HEK293 (cell line): Measurements from ENCODE around the gene TIPRL.
A peak's percentile ranks its signal among the peaks of the same experiment; 100 is the strongest.

ENCODE experiments used
- AEBP2 ChIP-seq: fragments of 450-650 bp; formaldehyde crosslinking; IDR thresholded peaks from 2 replicates; pipeline ENCODE4 v1.5.1; 2016; ENCODE audit warnings: missing biosample characterization, missing genetic modification characterization, borderline replicate concordance
- GLIS1 ChIP-seq: fragments of 450-650 bp; formaldehyde crosslinking; IDR thresholded peaks from 2 replicates; pipeline ENCODE4 v1.5.1; 2016; ENCODE audit warnings: missing biosample characterization, missing genetic modification characterization
- GLIS2 ChIP-seq: fragments of 450-650 bp; formaldehyde crosslinking; IDR thresholded peaks from 2 replicates; pipeline ENCODE4 v1.5.1; 2016; ENCODE audit warnings: missing biosample characterization, missing genetic modification characterization
- HIC1 ChIP-seq: fragments of 450-650 bp; formaldehyde crosslinking; IDR thresholded peaks from 2 replicates; pipeline ENCODE4 v1.5.1; 2016; ENCODE audit warnings: missing biosample characterization, missing genetic modification characterization
- HOXA7 ChIP-seq: sonication (generic); formaldehyde crosslinking; IDR thresholded peaks from 2 replicates; pipeline ENCODE4 v1.8.1; 2022; ENCODE audit warnings: missing genetic modification reagents, borderline replicate concordance
- SCRT2 ChIP-seq: fragments of 450-650 bp; formaldehyde crosslinking; IDR thresholded peaks from 2 replicates; pipeline ENCODE4 v1.5.1; 2016; ENCODE audit warnings: missing biosample characterization, missing genetic modification characterization
- ZBTB20 ChIP-seq: fragments of 450-650 bp; formaldehyde crosslinking; IDR thresholded peaks from 2 replicates; pipeline ENCODE4 v1.5.1; 2016; ENCODE audit warnings: missing biosample characterization, missing genetic modification characterization
- ZFP3 ChIP-seq: fragments of 450-650 bp; formaldehyde crosslinking; IDR thresholded peaks from 2 replicates; pipeline ENCODE4 v1.5.1; 2016; ENCODE audit warnings: low read depth, missing biosample characterization, missing genetic modification characterization
- ZNF211 ChIP-seq: fragments of 450-650 bp; formaldehyde crosslinking; IDR thresholded peaks from 2 replicates; pipeline ENCODE4 v1.5.1; 2016; ENCODE audit warnings: low read depth, missing biosample characterization, missing genetic modification characterization
- ZNF26 ChIP-seq: fragments of 450-650 bp; formaldehyde crosslinking; IDR thresholded peaks from 2 replicates; pipeline ENCODE4 v1.5.1; 2016; ENCODE audit warnings: missing biosample characterization, missing genetic modification characterization
- ZNF266 ChIP-seq: fragments of 450-650 bp; formaldehyde crosslinking; IDR thresholded peaks from 2 replicates; pipeline ENCODE4 v1.5.1; 2016; ENCODE audit warnings: missing biosample characterization, missing genetic modification characterization, low read depth
- ZNF311 ChIP-seq: fragments of 450-650 bp; formaldehyde crosslinking; IDR thresholded peaks from 2 replicates; pipeline ENCODE4 v1.5.1; 2017; ENCODE audit warnings: missing biosample characterization, missing genetic modification characterization, borderline replicate concordance
- ZNF354C ChIP-seq: fragments of 450-650 bp; formaldehyde crosslinking; IDR thresholded peaks from 2 replicates; pipeline ENCODE4 v1.5.1; 2016; ENCODE audit warnings: missing biosample characterization, missing genetic modification characterization, low read depth, borderline replicate concordance
- ZNF548 ChIP-seq: fragments of 450-650 bp; formaldehyde crosslinking; IDR thresholded peaks from 2 replicates; pipeline ENCODE4 v1.5.1; 2016; ENCODE audit warnings: missing biosample characterization, missing genetic modification characterization
- ZNF623 ChIP-seq: fragments of 450-650 bp; formaldehyde crosslinking; IDR thresholded peaks from 2 replicates; pipeline ENCODE4 v1.5.1; 2016; ENCODE audit warnings: missing biosample characterization, missing genetic modification characterization
- ZNF654 ChIP-seq: fragments of 450-650 bp; formaldehyde crosslinking; IDR thresholded peaks from 2 replicates; pipeline ENCODE4 v1.5.1; 2016; ENCODE audit warnings: low read depth, missing biosample characterization, missing genetic modification characterization
- ZNF660 ChIP-seq: fragments of 450-650 bp; IDR thresholded peaks from 2 replicates; pipeline ENCODE4 v1.5.1; 2018; ENCODE audit warnings: missing biosample characterization, mild to moderate bottlenecking, missing genetic modification characterization
- ZNF692 ChIP-seq: fragments of 450-650 bp; formaldehyde crosslinking; IDR thresholded peaks from 2 replicates; pipeline ENCODE4 v1.5.1; 2016; ENCODE audit warnings: missing biosample characterization, missing genetic modification characterization
- ZNF704 ChIP-seq: fragments of 450-650 bp; formaldehyde crosslinking; IDR thresholded peaks from 2 replicates; pipeline ENCODE4 v1.5.1; 2016; ENCODE audit warnings: missing biosample characterization, missing genetic modification characterization
- ZNF830 ChIP-seq: fragments of 450-650 bp; IDR thresholded peaks from 2 replicates; pipeline ENCODE4 v1.5.0; 2018; ENCODE audit warnings: missing biosample characterization, missing genetic modification characterization, low read depth, mild to moderate bottlenecking, moderate library complexity
- ZSCAN18 ChIP-seq: fragments of 450-650 bp; formaldehyde crosslinking; IDR thresholded peaks from 2 replicates; pipeline ENCODE4 v1.5.1; 2016; ENCODE audit warnings: missing biosample characterization, missing genetic modification characterization

TIPRL gene

GRCh38 chr1:168145184-168146159, 33.3 kb upstream of the TIPRL start (continued):
- no peak for TF ChIP-seq AEBP2
- TF ChIP-seq ZNF548 (tag by site-specific recombination): no peak
- no peak for TF ChIP-seq ZBTB20 (tag by site-specific recombination)
- TF ChIP-seq ZSCAN18 (tag by site-specific recombination): no peak
- no peak for TF ChIP-seq ZNF26 (tag by site-specific recombination)
- TF ChIP-seq ZNF692 (tag by site-specific recombination): no peak
- no peak for TF ChIP-seq ZNF211 (tag by site-specific recombination)
- TF ChIP-seq GLIS1 (tag by site-specific recombination): no peak
- no peak for TF ChIP-seq ZNF704 (tag by site-specific recombination)
- TF ChIP-seq ZNF311 (tag by site-specific recombination): no peak
- no peak for TF ChIP-seq ZNF354C (tag by site-specific recombination)
- TF ChIP-seq SCRT2 (tag by site-specific recombination): no peak
- no peak for TF ChIP-seq HIC1 (tag by site-specific recombination)
- no peak for TF ChIP-seq GLIS2 (tag by site-specific recombination)
- peak; percentile 12 for TF ChIP-seq ZNF654 (tag by site-specific recombination)
- TF ChIP-seq ZNF623: no peak
- TF ChIP-seq ZNF830 (tag by site-specific recombination): no peak
- no peak for TF ChIP-seq ZNF266
- no peak for TF ChIP-seq ZFP3 (tag by site-specific recombination)
- no peak for TF ChIP-seq HOXA7 (CRISPR knock-in tag)
- 0 out of 2 replicates have a peak, but pooled peaks have one; percentile 46 for TF ChIP-seq ZNF660 (tag by site-specific recombination)
- TF ChIP-seq, all 188 proteins: peak for 7
